ENCODE data around the gene PRCC.

DNA sequence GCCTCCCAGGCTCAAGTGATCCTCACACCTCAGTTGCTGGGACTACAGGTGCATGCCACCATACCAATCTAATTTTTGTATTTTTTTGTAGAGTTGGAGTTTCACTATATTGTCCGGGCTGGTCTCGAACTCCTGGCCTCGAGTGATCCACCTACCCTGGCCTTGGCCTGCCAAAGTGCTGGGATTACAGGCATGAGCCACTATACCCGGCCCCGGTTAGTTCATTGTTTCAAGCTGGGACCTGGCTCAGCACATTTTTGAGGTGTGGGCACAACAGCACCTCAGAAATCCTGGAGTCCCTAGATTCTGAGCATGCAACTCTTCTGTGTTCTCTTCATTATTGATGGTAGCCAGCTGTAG lies 28.0 kb downstream of the PRCC start:
- TF ChIP-seq, protein P1, sequence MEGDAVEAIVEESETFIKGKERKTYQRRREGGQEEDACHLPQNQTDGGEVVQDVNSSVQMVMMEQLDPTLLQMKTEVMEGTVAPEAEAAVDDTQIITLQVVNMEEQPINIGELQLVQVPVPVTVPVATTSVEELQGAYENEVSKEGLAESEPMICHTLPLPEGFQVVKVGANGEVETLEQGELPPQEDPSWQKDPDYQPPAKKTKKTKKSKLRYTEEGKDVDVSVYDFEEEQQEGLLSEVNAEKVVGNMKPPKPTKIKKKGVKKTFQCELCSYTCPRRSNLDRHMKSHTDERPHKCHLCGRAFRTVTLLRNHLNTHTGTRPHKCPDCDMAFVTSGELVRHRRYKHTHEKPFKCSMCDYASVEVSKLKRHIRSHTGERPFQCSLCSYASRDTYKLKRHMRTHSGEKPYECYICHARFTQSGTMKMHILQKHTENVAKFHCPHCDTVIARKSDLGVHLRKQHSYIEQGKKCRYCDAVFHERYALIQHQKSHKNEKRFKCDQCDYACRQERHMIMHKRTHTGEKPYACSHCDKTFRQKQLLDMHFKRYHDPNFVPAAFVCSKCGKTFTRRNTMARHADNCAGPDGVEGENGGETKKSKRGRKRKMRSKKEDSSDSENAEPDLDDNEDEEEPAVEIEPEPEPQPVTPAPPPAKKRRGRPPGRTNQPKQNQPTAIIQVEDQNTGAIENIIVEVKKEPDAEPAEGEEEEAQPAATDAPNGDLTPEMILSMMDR (IDR thresholded peaks at IDR 0.05), result no peak
- TF ChIP-seq POLR2A (IDR thresholded peaks at IDR 0.05), result no peak

All from thyroid gland (tissue), 4 donors.